Measurements from ENCODE around the gene MIPOL1. TPM values are rescaled to one million over a fixed set of nuclear protein-coding genes. Genes with fewer than 3 reads are reported as not detected.

The MIPOL1 gene
- total RNA-seq, 4 donors from 2014 or later, result 4.8 to 21.5 (median 11.8) TPM

- Histone ChIP-seq H3K27ac (no peak overlapping the region), H3K4me1 (no peaks in the 10 kb centered on the region), H3K9me3 (no peaks in the 10 kb centered on the region), H3K27me3 (no peaks in the 10 kb centered on the region), H3K4me3 (no peak overlapping the region), H3K36me3 (no peaks in the 10 kb centered on the region)
- 85% methylated on average over 4 of the region's 4 CpGs; no CpG with 5 or more reads in 1 of the 2 donors for WGBS, 2 donors (ENCODE audit: low coverage in 1 of 2)
- no peak for DNase-seq
- TF ChIP-seq EP300 (IDR thresholded peaks at IDR 0.05; ENCODE audit: low read depth), result no peak
- TF ChIP-seq POLR2AphosphoS5 (IDR thresholded peaks at IDR 0.05), result no peak
- no peak for TF ChIP-seq CTCF (IDR thresholded peaks at IDR 0.05)
- TF ChIP-seq POLR2A (IDR thresholded peaks at IDR 0.05), result no peak
- in situ Hi-C loops (cut with MboI; ENCODE audit: low pct_ligation_motif_present in 1 of 4, low pct_unique_long_range_greater_than_20kb in 1 of 4, low sequenced_read_pairs in 3 of 4) (loop anchor here in 3 of 4 donors (10.0 kb wide), 3 partner anchors 344 to 634 kb away; no protein-coding TSS in a partner anchor), intact Hi-C loops (cut with DNase I; ENCODE audit: low total_unique reads) (no loop called here)
Measured at GRCh38 chr14:37241198-37241597, 43.5 kb downstream of the MIPOL1 start.

GRCh38 chr14:37246427-37246829, 48.7 kb downstream of the MIPOL1 start:
- Histone ChIP-seq H3K27me3 (no peaks in the 10 kb centered on the region), H3K9me3 (no peaks in the 10 kb centered on the region), H3K36me3 (no peaks in the 10 kb centered on the region), H3K4me1 (peaks cover 0 to 9% (median 0%) of the 10 kb centered on the region in 4 donors), H3K27ac (no peak overlapping the region), H3K4me3 (no peak overlapping the region)
- in situ Hi-C loops (cut with MboI; ENCODE audit: low pct_ligation_motif_present in 1 of 4, low pct_unique_long_range_greater_than_20kb in 1 of 4, low sequenced_read_pairs in 3 of 4) (loop anchor here in 3 of 4 donors (10.0 kb wide), 3 partner anchors 338 to 628 kb away; no protein-coding TSS in a partner anchor), intact Hi-C loops (cut with DNase I; ENCODE audit: low total_unique reads) (no loop called here)
- DNase-seq, result no peak
- TF ChIP-seq CTCF (IDR thresholded peaks at IDR 0.05) (peak; percentile 73 to 83 (median 78)), EP300 (IDR thresholded peaks at IDR 0.05; ENCODE audit: low read depth) (no peak), POLR2A (IDR thresholded peaks at IDR 0.05) (no peak), POLR2AphosphoS5 (IDR thresholded peaks at IDR 0.05) (no peak)

- in situ Hi-C loops (cut with MboI; ENCODE audit: low pct_ligation_motif_present in 1 of 4, low pct_unique_long_range_greater_than_20kb in 1 of 4, low sequenced_read_pairs in 3 of 4), result loop anchor here in 3 of 4 donors (10.0 kb wide), 3 partner anchors 337 to 627 kb away; no protein-coding TSS in a partner anchor
- H3K9me3 ChIP-seq, result no peaks in the 10 kb centered on the region
- no peaks in the 10 kb centered on the region for H3K27me3 ChIP-seq
- peak overlapping the region in 3 of 4 donors; percentile 13 to 55 (median 30) for H3K27ac ChIP-seq
- TF ChIP-seq CTCF (IDR thresholded peaks at IDR 0.05), result no peak
- no peak for TF ChIP-seq POLR2A (IDR thresholded peaks at IDR 0.05)
- TF ChIP-seq EP300 (IDR thresholded peaks at IDR 0.05; ENCODE audit: low read depth), result no peak
- TF ChIP-seq POLR2AphosphoS5 (IDR thresholded peaks at IDR 0.05), result no peak
- intact Hi-C loops (cut with DNase I; ENCODE audit: low total_unique reads), result no loop called here
- no peak for DNase-seq
- H3K4me1 ChIP-seq, result peaks cover 0 to 9% (median 0%) of the 10 kb centered on the region in 4 donors
- H3K36me3 ChIP-seq, result no peaks in the 10 kb centered on the region
- H3K4me3 ChIP-seq, result no peak overlapping the region
- 40 to 71% methylated on average over 2 to 3 of the region's 3 CpGs for WGBS, 2 donors (ENCODE audit: low coverage in 1 of 2)
Measured at GRCh38 chr14:37247791-37248461, 50.2 kb downstream of the MIPOL1 start.

- peak in 1 of 5 experiments; percentile 13 for TF ChIP-seq CTCF (IDR thresholded peaks at IDR 0.05)
- TF ChIP-seq POLR2A (IDR thresholded peaks at IDR 0.05), result no peak
- Histone ChIP-seq H3K36me3 (no peaks in the 10 kb centered on the region), H3K4me1 (peaks cover 0 to 6% (median 0%) of the 10 kb centered on the region in 4 donors), H3K27me3 (no peaks in the 10 kb centered on the region), H3K4me3 (no peak overlapping the region), H3K27ac (no peak overlapping the region), H3K9me3 (no peaks in the 10 kb centered on the region)
- DNase-seq, result no peak
- intact Hi-C loops (cut with DNase I; ENCODE audit: low total_unique reads), result no loop called here
- in situ Hi-C loops (cut with MboI; ENCODE audit: low pct_ligation_motif_present in 1 of 4, low pct_unique_long_range_greater_than_20kb in 1 of 4, low sequenced_read_pairs in 3 of 4), result loop anchor here in 3 of 4 donors (10.0 to 25.0 kb wide), 3 partner anchors 311 to 611 kb away; no protein-coding TSS in a partner anchor
Measured at GRCh38 chr14:37251775-37252174, 54.0 kb downstream of the MIPOL1 start.
